Breast epithelium (tissue), 3 donors: ENCODE data around the gene THTPA.

Source experiments
- CTCF ChIP-seq, 3 donors: fragments of 450-650 bp; IDR thresholded peaks; one replicate each; pipeline ENCODE4 v1.5.1; 2016 to 2017; ENCODE audit warnings: antibody characterized with exemption in 3 of 3, mild to moderate bottlenecking in 3 of 3, moderate library complexity in 3 of 3
- POLR2AphosphoS5 ChIP-seq, 3 donors: sonication (generic); formaldehyde crosslinking; IDR thresholded peaks; one replicate each; pipeline ENCODE4 v1.6.1; 2017; ENCODE audit warnings: antibody characterized with exemption in 3 of 3

DNA sequence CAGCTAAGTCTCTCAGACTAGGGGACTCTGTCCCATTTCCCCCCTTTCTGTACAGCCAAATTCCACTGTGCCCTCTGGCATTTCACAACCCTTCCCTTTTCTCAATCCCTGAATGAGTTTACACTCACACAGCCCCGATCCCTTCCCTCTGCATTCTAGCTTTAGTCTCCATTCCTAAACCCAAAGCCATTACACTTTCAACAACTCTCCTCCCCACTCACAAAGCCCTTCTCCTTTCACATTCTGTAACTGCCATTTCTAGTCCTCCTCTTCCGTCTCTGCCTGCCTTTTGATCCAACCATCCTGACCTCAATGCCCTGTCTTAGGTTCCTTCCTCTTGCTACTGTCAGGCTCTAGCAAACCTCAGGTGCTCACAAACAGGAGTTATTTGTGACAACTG lies 8.1 kb upstream of the THTPA start:
- no peak for TF ChIP-seq CTCF (IDR thresholded peaks at IDR 0.05)
- no peak for TF ChIP-seq POLR2AphosphoS5 (IDR thresholded peaks at IDR 0.05)
